Measurements from ENCODE around the gene USP19.

GRCh38 chr3:49098910-49099630 is 21.6 kb downstream of the USP19 start:
- TF ChIP-seq CTCF (IDR thresholded peaks at IDR 0.05; ENCODE audit: low read length) = no peak
- TF ChIP-seq EZH2phosphoT487 (IDR thresholded peaks at IDR 0.05; ENCODE audit: low read length) = no peak

All from MM.1S (cell line).